MCF 10A (cell line): ENCODE measurements around the gene CLEC16A. TPM values are rescaled to one million over a fixed set of nuclear protein-coding genes. Genes with fewer than 3 reads are reported as not detected.

Experiments used
- BruUV-seq: library from RNA; stranded (reverse); fragments of 400-500 nt; replicated peaks from 2 replicates; lab custom pipeline; 2021; lab: Mats Ljungman, UMichigan
- CTCF ChIA-PET: fragments of 300-600 bp; sonication (Branson Sonifier 250); formaldehyde crosslinking; extraction: SDS; loops from one replicate; lab custom pipeline; 2021; ENCODE audit warnings: antibody characterized with exemption, inconsistent platforms; lab: Yijun Ruan, JAX
- POLR2A ChIA-PET: fragments of 300-600, 350-650 bp; sonication (Branson Sonifier 250); formaldehyde crosslinking; extraction: SDS; loops from one replicate; lab custom pipeline; 2020; ENCODE audit warnings: antibody characterized with exemption, inconsistent platforms; lab: Yijun Ruan, JAX
- DNase-seq: peaks from one replicate; pipeline ENCODE4 v3.0.0-alpha.2; 2018; ENCODE audit not compliant: unreplicated experiment
- H3K27ac Mint-ChIP-seq: one replicate; pipeline ENCODE4 v1.8.0; 2022; ENCODE audit warnings: mild to moderate bottlenecking, low read depth, mixed read lengths; ENCODE audit not compliant: unreplicated experiment
- H3K27me3 Mint-ChIP-seq: one replicate; pipeline ENCODE4 v1.8.0; 2022; ENCODE audit warnings: mixed read lengths; ENCODE audit not compliant: insufficient read depth, unreplicated experiment
- H3K36me3 Mint-ChIP-seq: one replicate; pipeline ENCODE4 v1.8.0; 2022; ENCODE audit warnings: mild to moderate bottlenecking, moderate library complexity, mixed read lengths; ENCODE audit not compliant: insufficient read depth, unreplicated experiment
- H3K4me1 Mint-ChIP-seq: one replicate; pipeline ENCODE4 v1.8.0; 2022; ENCODE audit warnings: mixed read lengths; ENCODE audit not compliant: insufficient read depth, unreplicated experiment
- H3K4me3 Mint-ChIP-seq: one replicate; pipeline ENCODE4 v1.8.0; 2022; ENCODE audit warnings: mild to moderate bottlenecking, moderate library complexity, mixed read lengths; ENCODE audit not compliant: unreplicated experiment
- H3K9me3 Mint-ChIP-seq: one replicate; pipeline ENCODE4 v1.8.0; 2022; ENCODE audit warnings: mixed read lengths; ENCODE audit not compliant: unreplicated experiment
- CTCF ChIP-seq: fragments of 200-600 bp; IDR thresholded peaks from one replicate; pipeline ENCODE4 v1.8.0; 2022; ENCODE audit warnings: antibody characterized with exemption, mild to moderate bottlenecking; ENCODE audit not compliant: unreplicated experiment
- intact Hi-C: fragments of 100-400 bp; cut with micrococcal nuclease; formaldehyde crosslinking; loops from 2 replicates; pipeline ENCODE4 v1.14.1; 2022
- total RNA-seq: library from RNA; stranded (reverse); gene quantifications from 2 replicates; pipeline ENCODE4 v1.2.3, GENCODE V29; 2022

Gene CLEC16A
- total RNA-seq, 1 experiment from 2014 or later, result 32.4 TPM

- ChIA-PET CTCF (interaction anchor here (0.6 to 1.7 kb wide), 3 partner anchors 12 to 867 kb away, joined by 3 to 6 read pairs (median 3); no protein-coding TSS in a partner anchor), POLR2A (interaction anchor here (0.7 to 2.4 kb wide), 5 partner anchors 16 to 199 kb away, joined by 3 to 6 read pairs (median 3); partner anchors contain the start of gene NUBP1)
- intact Hi-C loops, result loop anchor here (5.0 kb wide), 1 partner anchor 80 kb away; no protein-coding TSS in a partner anchor
- TF ChIP-seq CTCF, result no peak
- peak; percentile 92 for DNase-seq
- Mint-ChIP-seq H3K27me3 (no peaks in the 10 kb centered on the region), H3K9me3 (no peaks in the 10 kb centered on the region), H3K27ac (peak within 1 kb of the TSS; percentile 77), H3K4me1 (peaks cover 61% of the 10 kb centered on the region), H3K4me3 (peak within 1 kb of the TSS; percentile 94), H3K36me3 (peaks cover 5% of the 10 kb centered on the region)
- no TSS peak for BruUV-seq
Measured at GRCh38 chr16:10942352-10943063, 1.9 kb upstream of the CLEC16A start, which contains the start of gene DEXI. Gene DEXI, minus strand, starts transcription at chr16:10942468. Its CDS starts 463 bp downstream, at chr16:10942005.

GRCh38 chr16:10943064-10943353 lies 1.4 kb upstream of the CLEC16A start:
- POLR2A ChIA-PET, result interaction anchor here (1.2 kb wide), 1 partner anchor 21 kb away, joined by 3 read pairs; no protein-coding TSS in a partner anchor
- DNase-seq, result no peak
- H3K4me1 Mint-ChIP-seq, result peaks cover 62% of the 10 kb centered on the region
- peak overlapping the region; percentile 94 for H3K4me3 Mint-ChIP-seq
- no peak overlapping the region for H3K27ac Mint-ChIP-seq
- TF ChIP-seq CTCF, result no peak
- no TSS peak for BruUV-seq
- intact Hi-C loops, result loop anchor here (5.0 kb wide), 1 partner anchor 81 kb away; no protein-coding TSS in a partner anchor
- peaks cover 5% of the 10 kb centered on the region for H3K36me3 Mint-ChIP-seq
- no peaks in the 10 kb centered on the region for H3K9me3 Mint-ChIP-seq
- H3K27me3 Mint-ChIP-seq, result no peaks in the 10 kb centered on the region
- CTCF ChIA-PET, result interaction anchor here (0.6 to 0.8 kb wide), 3 partner anchors 20 to 761 kb away, joined by 3 to 4 read pairs (median 3); no protein-coding TSS in a partner anchor

- BruUV-seq, result no TSS peak
- ChIA-PET CTCF (interaction anchor here (0.7 to 2.4 kb wide), 4 partner anchors 9 to 483 kb away, joined by 3 to 15 read pairs (median 4); no protein-coding TSS in a partner anchor), POLR2A (interaction anchor here (0.8 to 2.1 kb wide), 8 partner anchors 8 to 1854 kb away, joined by 3 to 11 read pairs (median 3); partner anchors contain the start of genes HAPSTR1 and SOCS1)
- H3K36me3 Mint-ChIP-seq, result no peaks in the 10 kb centered on the region
- intact Hi-C loops, result no loop called here
- peaks cover 56% of the 10 kb centered on the region for H3K4me1 Mint-ChIP-seq
- DNase-seq, result no peak
- peak overlapping the region; percentile 81 for H3K4me3 Mint-ChIP-seq
- no peaks in the 10 kb centered on the region for H3K9me3 Mint-ChIP-seq
- no peak for TF ChIP-seq CTCF
- no peaks in the 10 kb centered on the region for H3K27me3 Mint-ChIP-seq
- peak overlapping the region; percentile 66 for H3K27ac Mint-ChIP-seq
Measured at GRCh38 chr16:10945065-10945787, 862 bp downstream of the CLEC16A start.
